Progenitor cell of endocrine pancreas (in vitro differentiated cells): Measurements from ENCODE around the gene PRC1. TPM values are rescaled to one million over a fixed set of nuclear protein-coding genes. Genes with fewer than 3 reads are reported as not detected.
"Not testable (repeated sequence)": the region's sequence is repeated elsewhere in the genome, so short reads cannot be mapped to it uniquely, and the experiment has no call there.

ENCODE experiments used
- DNase-seq: peaks from one replicate; pipeline ENCODE4 v3.0.0; 2021; ENCODE audit warnings: low spot score; ENCODE audit not compliant: unreplicated experiment
- H3K27ac Mint-ChIP-seq: 2 replicates; pipeline ENCODE4 v1.8.0; 2021; ENCODE audit warnings: mild to moderate bottlenecking, moderate library complexity, mixed read lengths
- H3K27me3 Mint-ChIP-seq: 2 replicates; pipeline ENCODE4 v1.8.0; 2021; ENCODE audit warnings: mixed read lengths
- H3K36me3 Mint-ChIP-seq: 2 replicates; pipeline ENCODE4 v1.8.0; 2022; ENCODE audit warnings: mixed read lengths; ENCODE audit not compliant: insufficient read depth
- H3K4me1 Mint-ChIP-seq: 2 replicates; pipeline ENCODE4 v1.8.0; 2021; ENCODE audit warnings: low read depth, mixed read lengths
- H3K4me3 Mint-ChIP-seq: 2 replicates; pipeline ENCODE4 v1.8.0; 2021; ENCODE audit warnings: low read depth, mild to moderate bottlenecking, moderate library complexity, mixed read lengths
- H3K9me3 Mint-ChIP-seq: 2 replicates; pipeline ENCODE4 v1.8.0; 2021; ENCODE audit warnings: low read depth, mixed read lengths
- CTCF ChIP-seq: fragments of 200-600 bp; sonication (generic); IDR thresholded peaks from one replicate; pipeline ENCODE4 v1.5.0; 2021; ENCODE audit warnings: antibody characterized with exemption, mild to moderate bottlenecking; ENCODE audit not compliant: unreplicated experiment
- total RNA-seq: library from RNA; stranded (reverse); gene quantifications from 2 replicates; pipeline ENCODE4 v1.2.1, GENCODE V29; 2021

The PRC1 gene
- total RNA-seq, 1 donor from 2014 or later, result 79.1 TPM

GRCh38 chr15:90924375-90924774 is 70.0 kb downstream of the PRC1 start:
- no peak overlapping the region for H3K4me3 Mint-ChIP-seq
- no peaks in the 10 kb centered on the region for H3K27me3 Mint-ChIP-seq
- DNase-seq, result no peak
- TF ChIP-seq CTCF, result no peak
- no peaks in the 10 kb centered on the region for H3K4me1 Mint-ChIP-seq
- H3K36me3 Mint-ChIP-seq, result peaks cover 6% of the 10 kb centered on the region
- no peak overlapping the region for H3K27ac Mint-ChIP-seq
- no peaks in the 10 kb centered on the region for H3K9me3 Mint-ChIP-seq

GRCh38 chr15:90922712-90923322 is 71.5 kb downstream of the PRC1 start:
- H3K4me3 Mint-ChIP-seq, H3K27ac Mint-ChIP-seq, H3K4me1 Mint-ChIP-seq, H3K27me3 Mint-ChIP-seq, H3K36me3 Mint-ChIP-seq, DNase-seq, H3K9me3 Mint-ChIP-seq: not testable (repeated sequence)

- TF ChIP-seq CTCF, result no peak
- no peaks in the 10 kb centered on the region for H3K9me3 Mint-ChIP-seq
- no peak overlapping the region for H3K4me3 Mint-ChIP-seq
- DNase-seq, result no peak
- no peak overlapping the region for H3K27ac Mint-ChIP-seq
- peaks cover 13% of the 10 kb centered on the region for H3K36me3 Mint-ChIP-seq
- no peaks in the 10 kb centered on the region for H3K4me1 Mint-ChIP-seq
- no peaks in the 10 kb centered on the region for H3K27me3 Mint-ChIP-seq
Measured at GRCh38 chr15:90921887-90922286, 72.4 kb downstream of the PRC1 start.

- peaks cover 22% of the 10 kb centered on the region for H3K36me3 Mint-ChIP-seq
- H3K4me1 Mint-ChIP-seq, result no peaks in the 10 kb centered on the region
- TF ChIP-seq CTCF, result no peak
- H3K4me3 Mint-ChIP-seq, result no peak overlapping the region
- H3K9me3 Mint-ChIP-seq, result no peaks in the 10 kb centered on the region
- H3K27ac Mint-ChIP-seq, result no peak overlapping the region
- no peak for DNase-seq
- no peaks in the 10 kb centered on the region for H3K27me3 Mint-ChIP-seq
Measured at GRCh38 chr15:90918835-90919234, 75.5 kb downstream of the PRC1 start.

DNA sequence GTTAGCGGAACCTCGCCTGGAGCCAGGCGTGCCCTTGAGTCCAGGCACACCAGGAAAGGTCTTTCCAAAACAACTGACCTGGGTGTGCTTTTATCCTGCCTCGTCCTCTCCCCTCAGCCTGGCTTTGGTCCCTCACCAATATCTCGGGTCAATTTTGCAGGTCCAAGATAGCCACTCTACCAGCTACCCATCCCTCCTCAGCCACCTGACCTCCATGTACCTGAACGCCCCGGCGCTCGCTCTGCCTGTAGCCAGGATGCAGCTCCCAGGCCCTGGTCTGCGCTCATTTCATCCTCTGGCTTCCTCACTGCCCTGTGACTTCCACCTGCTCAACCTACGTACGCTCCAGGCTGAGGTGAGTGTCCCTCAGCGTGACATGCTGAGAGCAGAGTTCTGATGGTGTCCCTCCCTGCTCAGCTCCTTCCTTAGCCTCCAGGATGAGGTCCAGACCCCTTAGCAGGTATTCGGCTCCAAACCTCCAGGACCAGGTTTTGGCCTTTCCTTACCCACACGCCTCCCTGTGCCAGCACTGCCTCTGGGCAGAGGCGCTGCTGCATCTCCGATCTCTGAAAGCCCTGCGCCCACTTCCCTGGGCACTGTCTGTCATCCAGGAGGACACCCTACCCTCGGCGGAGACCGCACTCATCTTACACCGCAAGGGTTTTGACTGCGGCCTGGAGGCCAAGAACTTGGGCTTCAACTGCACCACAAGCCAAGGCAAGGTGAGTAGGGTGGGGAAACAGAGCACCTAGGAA is 76.1 kb downstream of the PRC1 start:
- TF ChIP-seq CTCF, result no peak
- Mint-ChIP-seq H3K9me3 (no peaks in the 10 kb centered on the region), H3K4me1 (no peaks in the 10 kb centered on the region), H3K36me3 (peaks cover 23% of the 10 kb centered on the region), H3K27me3 (no peaks in the 10 kb centered on the region), H3K4me3 (no peak overlapping the region), H3K27ac (no peak overlapping the region)
- DNase-seq, result no peak

GRCh38 chr15:90917569-90917968 is 76.8 kb downstream of the PRC1 start:
- no peak overlapping the region for H3K4me3 Mint-ChIP-seq
- TF ChIP-seq CTCF, result no peak
- peaks cover 23% of the 10 kb centered on the region for H3K36me3 Mint-ChIP-seq
- H3K4me1 Mint-ChIP-seq, result no peaks in the 10 kb centered on the region
- H3K27ac Mint-ChIP-seq, result no peak overlapping the region
- H3K27me3 Mint-ChIP-seq, result no peaks in the 10 kb centered on the region
- no peaks in the 10 kb centered on the region for H3K9me3 Mint-ChIP-seq
- no peak for DNase-seq
